NB4 (cell line): ENCODE data around the gene HMBS.

Experiments
- TF ChIP-seq, protein P1 (sequence below): IDR thresholded peaks from one replicate; pipeline ENCODE4 v1.5.1; 2012; ENCODE audit warnings: low read depth, low read length
- TF ChIP-seq, protein P2 (sequence below): IDR thresholded peaks from 2 replicates; pipeline ENCODE4 v1.6.1; 2011; ENCODE audit warnings: low read depth, low read length

DNA sequence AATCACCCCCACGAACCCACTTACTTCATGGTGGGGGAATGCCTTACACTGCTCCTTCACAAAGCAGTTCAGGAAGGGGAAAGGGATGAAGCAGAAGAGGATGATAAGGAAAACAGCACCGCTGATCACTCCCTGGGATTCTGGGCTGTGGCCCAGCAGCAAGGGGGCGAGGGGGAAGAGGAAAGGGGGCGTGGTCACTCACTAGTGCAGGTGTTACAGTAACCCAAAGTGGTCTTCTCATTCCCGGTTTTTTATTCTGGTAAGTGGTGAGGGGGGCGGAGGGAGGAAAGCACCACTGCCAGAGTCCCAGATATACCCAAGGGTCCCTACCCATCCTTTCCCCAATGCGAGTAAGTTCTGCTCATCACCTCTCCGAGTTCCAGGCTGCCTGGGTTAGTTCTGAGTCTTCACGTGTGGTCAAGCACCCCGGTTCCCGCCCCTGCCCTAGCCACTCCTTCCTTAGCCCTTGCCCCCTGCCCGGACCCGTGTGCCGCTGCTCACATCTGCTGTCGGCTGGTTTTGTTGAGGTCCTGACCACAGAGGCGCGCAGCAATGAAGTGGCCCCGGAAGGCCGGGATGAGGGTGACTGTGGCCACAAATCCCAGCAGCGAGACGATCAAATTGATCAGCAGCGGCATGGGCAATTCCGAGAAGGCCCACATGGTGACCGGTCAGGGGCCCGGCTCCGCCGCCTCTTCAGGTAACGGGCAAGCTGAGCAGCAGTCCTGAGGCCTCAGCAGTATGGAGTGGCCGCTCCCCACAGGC lies 16.5 kb downstream of the HMBS start:
- TF ChIP-seq, protein P1, sequence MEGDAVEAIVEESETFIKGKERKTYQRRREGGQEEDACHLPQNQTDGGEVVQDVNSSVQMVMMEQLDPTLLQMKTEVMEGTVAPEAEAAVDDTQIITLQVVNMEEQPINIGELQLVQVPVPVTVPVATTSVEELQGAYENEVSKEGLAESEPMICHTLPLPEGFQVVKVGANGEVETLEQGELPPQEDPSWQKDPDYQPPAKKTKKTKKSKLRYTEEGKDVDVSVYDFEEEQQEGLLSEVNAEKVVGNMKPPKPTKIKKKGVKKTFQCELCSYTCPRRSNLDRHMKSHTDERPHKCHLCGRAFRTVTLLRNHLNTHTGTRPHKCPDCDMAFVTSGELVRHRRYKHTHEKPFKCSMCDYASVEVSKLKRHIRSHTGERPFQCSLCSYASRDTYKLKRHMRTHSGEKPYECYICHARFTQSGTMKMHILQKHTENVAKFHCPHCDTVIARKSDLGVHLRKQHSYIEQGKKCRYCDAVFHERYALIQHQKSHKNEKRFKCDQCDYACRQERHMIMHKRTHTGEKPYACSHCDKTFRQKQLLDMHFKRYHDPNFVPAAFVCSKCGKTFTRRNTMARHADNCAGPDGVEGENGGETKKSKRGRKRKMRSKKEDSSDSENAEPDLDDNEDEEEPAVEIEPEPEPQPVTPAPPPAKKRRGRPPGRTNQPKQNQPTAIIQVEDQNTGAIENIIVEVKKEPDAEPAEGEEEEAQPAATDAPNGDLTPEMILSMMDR: no peak
- TF ChIP-seq, protein P2, sequence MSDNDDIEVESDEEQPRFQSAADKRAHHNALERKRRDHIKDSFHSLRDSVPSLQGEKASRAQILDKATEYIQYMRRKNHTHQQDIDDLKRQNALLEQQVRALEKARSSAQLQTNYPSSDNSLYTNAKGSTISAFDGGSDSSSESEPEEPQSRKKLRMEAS: no peak
